ENCODE data around the gene CELF2.

The CELF2 gene

GRCh38 chr10:11135709-11136108, 118.0 kb downstream of the CELF2 start:
- no peak for DNase-seq (ENCODE audit: low spot score)

DNA sequence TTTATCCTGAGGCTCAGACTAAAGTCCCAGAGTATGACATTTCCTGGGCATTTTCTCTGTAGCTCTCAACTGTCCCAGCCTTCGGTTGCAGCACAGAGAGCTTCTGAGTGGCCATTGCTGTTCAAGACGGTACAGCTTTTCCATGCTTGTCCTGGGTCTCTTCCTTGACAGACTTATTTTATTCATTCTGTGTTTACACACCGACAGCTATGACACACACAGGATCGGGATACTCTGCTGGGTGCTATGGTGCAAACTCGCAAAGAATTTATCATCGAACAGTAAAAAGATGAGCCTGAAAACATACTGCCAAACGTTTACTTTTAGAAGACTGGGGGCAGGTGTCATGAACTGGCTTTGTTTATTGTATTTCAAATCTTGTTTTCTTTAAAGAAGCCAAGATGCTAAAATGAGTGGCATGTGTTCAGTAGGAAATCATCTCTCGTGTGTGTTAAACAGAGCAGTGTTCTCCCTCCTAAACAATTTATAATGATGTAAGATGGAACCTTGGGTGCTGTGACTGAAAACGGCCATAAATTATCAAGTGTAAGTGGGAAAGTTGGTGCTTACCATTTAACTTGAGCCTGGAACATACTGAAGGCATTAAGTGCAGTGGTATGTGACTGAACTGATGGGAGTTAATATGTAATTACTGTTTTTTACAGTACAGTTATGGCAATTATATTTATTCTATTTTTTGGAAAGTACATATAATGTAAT, 120.8 kb downstream of the CELF2 start:
- no peak for DNase-seq (ENCODE audit: low spot score)

DNA sequence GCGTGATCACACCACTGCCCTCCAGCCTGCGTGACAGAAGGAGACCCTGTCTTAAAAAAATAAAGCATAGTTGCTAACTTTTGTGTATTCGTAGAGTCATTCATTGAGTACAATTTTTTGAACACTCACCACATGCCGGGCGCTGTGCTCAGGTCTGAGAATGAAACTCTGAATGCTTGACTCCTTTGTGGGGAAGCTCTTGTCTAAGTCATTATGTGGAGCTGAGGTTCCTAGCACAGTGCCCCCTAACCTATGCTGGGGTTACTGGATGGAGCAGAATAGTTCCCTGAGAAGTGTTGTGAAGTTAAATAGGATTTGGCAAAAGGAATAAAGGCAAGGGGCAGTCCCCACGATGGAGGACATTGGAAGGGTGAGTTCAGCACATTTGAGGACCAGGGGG, 123.3 kb downstream of the CELF2 start:
- no peak for DNase-seq (ENCODE audit: low spot score)

GRCh38 chr10:11141571-11142091, 124.0 kb downstream of the CELF2 start:
- no peak for DNase-seq (ENCODE audit: low spot score)

DNA sequence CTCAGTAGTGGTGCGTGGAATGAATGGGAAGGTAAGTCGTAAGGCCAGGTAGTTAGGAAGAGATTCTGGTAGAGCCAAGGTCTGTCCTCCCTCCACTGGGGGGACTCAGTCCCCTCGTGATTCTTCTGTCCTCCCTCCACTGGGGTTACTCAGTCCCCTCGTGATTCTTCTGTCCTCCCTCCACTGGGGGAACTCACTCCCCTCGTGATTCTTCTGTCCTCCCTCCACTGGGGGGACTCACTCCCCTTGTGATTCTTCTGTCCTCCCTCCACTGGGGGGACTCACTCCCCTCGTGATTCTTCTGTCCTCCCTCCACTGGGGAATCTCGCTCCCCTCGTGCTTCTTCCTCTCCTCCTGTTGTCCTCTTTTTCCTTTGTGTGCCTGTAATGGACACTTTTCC, 125.1 kb downstream of the CELF2 start:
- no peak for DNase-seq (ENCODE audit: low spot score)

DNA sequence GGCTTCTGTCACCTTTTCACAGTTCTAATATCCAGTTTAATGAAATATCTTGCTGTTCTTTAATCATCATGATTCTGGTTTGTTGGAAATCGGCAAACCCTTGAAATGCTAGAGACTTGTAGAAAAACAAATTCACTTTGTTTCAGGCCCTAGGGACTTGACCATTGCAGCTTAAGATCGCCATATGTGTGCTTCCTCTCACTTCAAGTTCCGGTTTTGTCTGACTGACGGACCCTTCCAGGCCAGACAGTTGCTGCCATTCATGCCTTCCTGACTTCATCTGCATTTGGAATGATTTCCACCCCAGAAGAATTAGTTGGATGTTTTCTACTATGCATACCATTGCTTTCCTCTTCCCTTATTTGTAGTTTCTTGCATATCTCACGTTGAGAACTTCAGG, 125.6 kb downstream of the CELF2 start:
- DNase-seq (ENCODE audit: low spot score), result no peak

GRCh38 chr10:11144626-11145494, 127.2 kb downstream of the CELF2 start:
- no peak for DNase-seq (ENCODE audit: low spot score)

GRCh38 chr10:11145495-11145855, 127.8 kb downstream of the CELF2 start:
- no peak for DNase-seq (ENCODE audit: low spot score)

- no peak for DNase-seq (ENCODE audit: low spot score)
Observed at GRCh38 chr10:11146402-11147171, 128.9 kb downstream of the CELF2 start.

DNA sequence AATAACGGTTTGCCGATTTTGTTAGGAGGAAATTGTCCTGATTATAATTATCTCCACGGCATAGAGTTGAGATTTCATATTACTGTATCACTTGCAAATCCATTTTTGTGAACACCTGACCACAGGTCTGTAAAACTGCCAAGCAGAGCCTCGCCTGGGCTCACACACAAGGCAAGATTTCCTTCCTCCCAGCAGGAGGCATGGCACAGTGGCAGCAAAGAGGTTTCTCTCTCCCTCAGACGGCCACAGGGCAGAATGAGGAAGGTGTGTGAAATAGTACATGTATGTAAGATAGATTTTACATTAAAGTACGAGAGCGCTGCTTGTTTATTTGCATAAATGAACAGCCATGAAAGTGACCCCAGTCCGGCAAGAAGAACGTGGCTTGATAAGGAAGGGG, 130.1 kb downstream of the CELF2 start:
- DNase-seq (ENCODE audit: low spot score), result no peak

DNA sequence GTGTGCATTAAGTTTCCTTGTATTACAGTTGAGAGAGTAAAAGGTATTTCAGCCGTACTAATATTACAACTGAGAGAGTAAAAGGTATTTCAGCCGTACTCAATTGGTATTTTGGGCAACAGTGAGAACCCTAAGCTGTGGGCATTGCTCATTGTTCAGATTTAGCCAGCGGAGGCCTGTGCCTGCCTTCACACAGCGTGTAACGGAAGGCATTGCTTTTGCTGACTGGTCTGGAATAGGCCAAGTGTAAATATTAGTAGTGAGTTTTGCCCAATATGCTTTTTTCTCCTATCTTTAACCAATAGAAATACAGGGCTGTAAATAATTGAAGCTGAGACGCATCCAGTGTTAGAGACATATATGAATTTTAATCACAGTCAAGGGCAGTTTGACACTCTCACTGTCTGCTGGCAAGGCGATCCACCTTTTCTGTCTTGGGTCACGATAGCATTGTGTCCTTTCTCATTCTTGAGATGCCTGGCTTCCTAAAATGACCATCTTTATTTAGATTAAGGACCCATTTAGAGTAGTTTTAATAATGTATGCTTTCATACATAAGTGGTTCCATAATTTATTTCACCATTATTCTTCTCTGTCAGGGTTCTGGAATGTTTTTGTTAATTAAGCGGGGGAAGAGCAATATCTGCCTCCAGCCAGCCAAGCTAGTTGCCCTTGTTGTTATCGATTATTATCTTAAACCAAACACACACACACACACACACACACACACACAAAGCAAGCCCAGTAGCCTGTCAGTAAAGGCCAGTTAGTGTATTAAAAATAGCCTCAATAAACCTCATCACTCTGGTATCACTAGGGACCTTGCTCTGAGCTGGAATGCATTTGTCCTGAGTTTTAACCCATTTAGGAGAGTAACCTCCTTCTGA, 130.7 kb downstream of the CELF2 start:
- no peak for DNase-seq (ENCODE audit: low spot score)

DNA sequence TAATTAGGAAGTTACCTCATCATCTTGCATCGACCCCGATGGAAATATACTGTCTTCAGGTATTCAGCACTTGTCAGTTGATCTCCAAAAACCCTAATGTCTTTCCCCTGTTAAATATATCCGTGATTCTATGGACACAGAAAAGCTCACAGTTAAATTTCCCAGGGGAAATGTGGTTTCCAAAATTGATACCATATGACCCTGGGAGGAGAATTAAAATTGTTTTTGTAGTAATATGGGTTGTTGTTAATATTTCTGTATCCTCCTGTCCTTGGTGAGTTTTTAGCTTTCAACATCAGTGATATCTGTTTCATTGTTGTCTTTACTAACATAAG, 132.1 kb downstream of the CELF2 start:
- no peak for DNase-seq (ENCODE audit: low spot score)

- no peak for DNase-seq (ENCODE audit: low spot score)
Observed at GRCh38 chr10:11150231-11150731, 132.6 kb downstream of the CELF2 start.

GRCh38 chr10:11150879-11151415, 133.3 kb downstream of the CELF2 start:
- no peak for DNase-seq (ENCODE audit: low spot score)

- DNase-seq (ENCODE audit: low spot score), result no peak
Observed at GRCh38 chr10:11152801-11153200, 135.1 kb downstream of the CELF2 start.

DNA sequence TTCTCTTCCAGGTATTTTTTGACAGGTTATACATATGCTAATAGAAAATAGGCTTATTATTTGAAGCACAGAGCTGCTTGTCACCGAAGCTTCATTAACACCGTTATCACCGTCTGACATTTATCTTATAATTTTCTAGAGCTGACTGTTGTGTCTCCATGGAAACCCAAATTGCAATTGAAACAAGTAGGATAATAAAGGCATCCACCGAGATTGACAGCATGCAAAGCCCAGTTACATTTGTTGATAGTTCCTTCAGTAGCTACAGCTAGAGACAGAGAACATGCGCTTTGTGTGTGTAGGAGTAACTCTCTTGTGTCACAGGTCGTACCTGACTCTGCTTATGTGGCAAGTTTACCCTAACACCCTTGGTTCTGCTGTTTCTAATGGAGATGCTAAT, 135.6 kb downstream of the CELF2 start:
- DNase-seq (ENCODE audit: low spot score), result no peak

- no peak for DNase-seq (ENCODE audit: low spot score)
Observed at GRCh38 chr10:11153766-11154165, 136.1 kb downstream of the CELF2 start.

DNA sequence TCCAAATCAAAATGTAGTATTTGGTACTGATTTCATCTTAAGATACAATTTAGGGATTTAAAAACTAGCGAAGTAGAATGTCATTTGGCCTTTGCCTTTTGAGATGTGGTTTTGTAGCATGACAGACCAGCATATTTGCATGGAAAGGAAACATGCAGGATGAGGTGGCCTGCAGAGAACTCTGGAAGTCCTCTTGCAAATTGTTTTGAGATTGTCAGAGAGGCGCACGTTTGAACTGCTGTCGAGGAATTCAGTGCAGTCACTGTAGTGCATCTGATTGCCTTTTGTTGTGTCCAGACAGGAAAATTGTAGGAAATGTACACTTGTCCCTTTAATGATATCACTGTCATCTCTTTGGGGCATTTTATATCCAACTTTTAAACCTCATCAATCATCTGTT, 136.7 kb downstream of the CELF2 start:
- peak; percentile 7 for DNase-seq (ENCODE audit: low spot score)

GRCh38 chr10:11154849-11155498, 137.3 kb downstream of the CELF2 start:
- peak; percentile 8 for DNase-seq (ENCODE audit: low spot score)

DNA sequence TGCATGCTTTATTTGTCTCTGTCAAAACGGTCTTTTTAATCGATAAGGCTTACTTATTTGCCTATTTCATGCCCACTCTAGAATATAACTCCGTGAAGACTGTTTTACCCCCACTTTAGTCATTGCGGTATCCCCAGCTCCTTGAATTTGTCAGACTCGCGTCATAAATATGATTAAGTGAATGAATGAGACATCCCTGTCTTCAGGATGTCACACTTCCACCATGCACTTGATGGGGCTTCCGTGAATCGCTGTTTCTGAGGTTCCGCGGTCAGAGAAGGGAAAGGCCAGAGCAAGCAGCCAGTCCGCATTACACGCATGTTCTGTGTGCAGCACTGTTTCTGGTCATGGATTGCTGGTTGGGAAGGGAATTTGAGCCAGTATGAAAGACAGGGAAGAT, 138.8 kb downstream of the CELF2 start:
- DNase-seq (ENCODE audit: low spot score), result no peak

Data from AG08395 (cell line).